Keratinocyte (primary cell): ENCODE measurements around the gene CARMIL1. TPM values are rescaled to one million over a fixed set of nuclear protein-coding genes. Genes with fewer than 3 reads are reported as not detected.

Experiments used
- DNase-seq: peaks from one replicate; pipeline ENCODE4 v3.0.0-alpha.2; 2011; ENCODE audit warnings: low read depth, missing footprints, low spot score
- FAIRE-seq: peaks from 2 replicates; lab custom pipeline; 2011; peaks lifted over from hg19 to GRCh38; lab: Jason Lieb, UNC
- H2AFZ ChIP-seq: 2 replicates; pipeline ENCODE4 v1.6.0; 2012; ENCODE audit warnings: low read length, control low read depth, inconsistent platforms; ENCODE audit not compliant: control insufficient read depth
- H3K27ac ChIP-seq: 2 replicates; pipeline ENCODE4 v1.5.1; 2011; ENCODE audit warnings: low read length; ENCODE audit not compliant: control insufficient read depth, insufficient read depth
- H3K27me3 ChIP-seq: 3 replicates; pipeline ENCODE4 v1.6.0; 2011; ENCODE audit warnings: low read length; ENCODE audit not compliant: control insufficient read depth, insufficient read depth; ENCODE audit errors: extremely low read depth
- H3K36me3 ChIP-seq, 2 experiments: 2 replicates in 1 of 2; 3 replicates in 1 of 2; pipeline ENCODE4 v1.5.1; 2011; ENCODE audit warnings: low read length in 2 of 2, mild to moderate bottlenecking in 1 of 2; ENCODE audit not compliant: control insufficient read depth in 2 of 2, insufficient read depth in 2 of 2; ENCODE audit errors: extremely low read depth in 1 of 2
- H3K4me1 ChIP-seq: 3 replicates; pipeline ENCODE4 v1.5.1; 2011; ENCODE audit warnings: low read length; ENCODE audit not compliant: control insufficient read depth, insufficient read depth; ENCODE audit errors: extremely low read depth
- H3K4me2 ChIP-seq: 3 replicates; pipeline ENCODE4 v1.6.0; 2011; ENCODE audit warnings: low read depth, low read length; ENCODE audit not compliant: control insufficient read depth, insufficient read depth; ENCODE audit errors: extremely low read depth
- H3K4me3 ChIP-seq, 3 experiments: fragments of 200-600 bp in 1 of 3; sonication (generic) in 1 of 3; 2 replicates in 2 of 3; 3 replicates in 1 of 3; pipeline ENCODE4 v1.5.1; 2011 to 2016; ENCODE audit warnings: low read length in 3 of 3, mild to moderate bottlenecking in 3 of 3, control low read depth in 2 of 3, inconsistent platforms in 1 of 3, low read depth in 1 of 3, mixed read lengths in 1 of 3, mixed run types in 1 of 3, moderate library complexity in 1 of 3; ENCODE audit not compliant: control insufficient read depth in 2 of 3, insufficient read depth in 2 of 3; ENCODE audit errors: extremely low read depth in 1 of 3
- H3K79me2 ChIP-seq: 2 replicates; pipeline ENCODE4 v1.6.0; 2012; ENCODE audit warnings: low read length; ENCODE audit not compliant: control insufficient read depth, insufficient read depth
- H3K9ac ChIP-seq: 3 replicates; pipeline ENCODE4 v1.6.0; 2011; ENCODE audit warnings: low read length; ENCODE audit not compliant: control insufficient read depth, insufficient read depth; ENCODE audit errors: extremely low read depth
- H3K9me1 ChIP-seq: 3 replicates; pipeline ENCODE4 v1.6.0; 2011; ENCODE audit warnings: low read length; ENCODE audit not compliant: control insufficient read depth, insufficient read depth; ENCODE audit errors: extremely low read depth
- H3K9me3 ChIP-seq: 2 replicates; pipeline ENCODE4 v1.5.1; 2012; ENCODE audit warnings: low read depth, low read length; ENCODE audit not compliant: control insufficient read depth
- H4K20me1 ChIP-seq: 3 replicates; pipeline ENCODE4 v1.6.0; 2011; ENCODE audit warnings: low read length; ENCODE audit not compliant: control insufficient read depth, insufficient read depth; ENCODE audit errors: extremely low read depth
- EZH2 ChIP-seq: IDR thresholded peaks from one replicate; pipeline ENCODE4 v1.6.1; 2012; ENCODE audit warnings: inconsistent platforms, mild to moderate bottlenecking, low read length, moderate library complexity
- dilution Hi-C: fragments of 300-500 bp; cut with MboI; formaldehyde crosslinking; loops from one replicate; pipeline ENCODE4 v1.7.0; 2020; ENCODE audit warnings: low sequenced_read_pairs; ENCODE audit not compliant: extremely low pct_ligation_motif_present
- polyA plus RNA-seq, 5 experiments: library from polyadenylated mRNA; depleted of rRNA in 3 of 5; stranded (reverse) in 3 of 5; stranded (forward) in 1 of 5; unstranded in 1 of 5; fragments of >200 nt; gene quantifications; 1 replicate in 1 of 5; 2 replicates in 3 of 5; 3 replicates in 1 of 5; pipeline versions ENCODE4 v1.2.1 to v1.2.3, GENCODE V29; 2011 to 2012; ENCODE audit warnings: missing spikeins in 2 of 5, low read depth in 1 of 5, low replicate concordance in 1 of 5
- TF ChIP-seq, protein P1 (sequence below), 3 experiments: IDR thresholded peaks in 1 of 3; conservative IDR thresholded peaks in 1 of 3; optimal IDR thresholded peaks in 1 of 3; 2 replicates in 2 of 3; 3 replicates in 1 of 3; pipeline versions ENCODE3 to v1.5.1; 2011; ENCODE audit warnings: low read length in 3 of 3, mild to moderate bottlenecking in 3 of 3, moderate library complexity in 2 of 3, control low read depth in 1 of 3, inconsistent platforms in 1 of 3; ENCODE audit not compliant: insufficient read depth in 2 of 3; ENCODE audit errors: extremely low read depth in 1 of 3

Gene CARMIL1
- polyA plus RNA-seq, 1 donor (not counting 4 experiments of a cell fraction or from before 2014, with no cell fraction given) = 18.9 TPM

DNA sequence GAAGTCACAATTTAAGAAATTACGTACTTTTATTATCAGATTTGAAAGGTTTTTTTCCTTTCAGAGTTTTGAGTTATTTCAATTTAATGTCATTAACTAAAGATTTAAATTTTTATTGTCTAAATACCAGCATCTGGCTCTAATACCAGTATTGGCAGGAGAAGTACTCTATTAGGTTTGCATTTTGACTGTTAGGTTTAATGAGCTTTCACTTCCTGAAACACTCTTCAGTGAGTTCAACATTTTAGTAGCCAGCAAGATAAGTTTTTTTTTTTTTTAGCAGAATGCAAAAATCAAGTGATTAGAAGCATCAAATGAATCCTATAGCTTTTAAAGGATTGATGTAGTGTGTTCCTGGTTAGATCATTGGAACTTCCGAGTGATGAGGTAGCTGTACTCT, 338.8 kb downstream of the CARMIL1 start:
- Histone ChIP-seq H3K79me2 (no peaks in the 10 kb centered on the region), H3K27ac (no peak overlapping the region), H3K9ac (no peak overlapping the region), H3K9me1 (no peaks in the 10 kb centered on the region), H3K27me3 (no peaks in the 10 kb centered on the region), H3K36me3 (peaks cover 3 to 4% of the 10 kb centered on the region in 2 experiments), H2AFZ (no peak overlapping the region), H3K9me3 (no peaks in the 10 kb centered on the region), H3K4me1 (peaks cover 3% of the 10 kb centered on the region), H4K20me1 (no peaks in the 10 kb centered on the region), H3K4me2 (no peak overlapping the region), H3K4me3 (no peak overlapping the region)
- dilution Hi-C loops = no loop called here
- no peak for TF ChIP-seq EZH2
- TF ChIP-seq, protein P1, sequence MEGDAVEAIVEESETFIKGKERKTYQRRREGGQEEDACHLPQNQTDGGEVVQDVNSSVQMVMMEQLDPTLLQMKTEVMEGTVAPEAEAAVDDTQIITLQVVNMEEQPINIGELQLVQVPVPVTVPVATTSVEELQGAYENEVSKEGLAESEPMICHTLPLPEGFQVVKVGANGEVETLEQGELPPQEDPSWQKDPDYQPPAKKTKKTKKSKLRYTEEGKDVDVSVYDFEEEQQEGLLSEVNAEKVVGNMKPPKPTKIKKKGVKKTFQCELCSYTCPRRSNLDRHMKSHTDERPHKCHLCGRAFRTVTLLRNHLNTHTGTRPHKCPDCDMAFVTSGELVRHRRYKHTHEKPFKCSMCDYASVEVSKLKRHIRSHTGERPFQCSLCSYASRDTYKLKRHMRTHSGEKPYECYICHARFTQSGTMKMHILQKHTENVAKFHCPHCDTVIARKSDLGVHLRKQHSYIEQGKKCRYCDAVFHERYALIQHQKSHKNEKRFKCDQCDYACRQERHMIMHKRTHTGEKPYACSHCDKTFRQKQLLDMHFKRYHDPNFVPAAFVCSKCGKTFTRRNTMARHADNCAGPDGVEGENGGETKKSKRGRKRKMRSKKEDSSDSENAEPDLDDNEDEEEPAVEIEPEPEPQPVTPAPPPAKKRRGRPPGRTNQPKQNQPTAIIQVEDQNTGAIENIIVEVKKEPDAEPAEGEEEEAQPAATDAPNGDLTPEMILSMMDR (optimal IDR thresholded peaks at IDR 0.05 in 1 of 3, IDR thresholded peaks at IDR 0.05 in 1 of 3, conservative IDR thresholded peaks at IDR 0.05 in 1 of 3; ENCODE audit: extremely low read depth in 1 of 3, insufficient read depth in 2 of 3, low read length in 3 of 3) = no peak
- DNase-seq = no peak
- no peak for FAIRE-seq

DNA sequence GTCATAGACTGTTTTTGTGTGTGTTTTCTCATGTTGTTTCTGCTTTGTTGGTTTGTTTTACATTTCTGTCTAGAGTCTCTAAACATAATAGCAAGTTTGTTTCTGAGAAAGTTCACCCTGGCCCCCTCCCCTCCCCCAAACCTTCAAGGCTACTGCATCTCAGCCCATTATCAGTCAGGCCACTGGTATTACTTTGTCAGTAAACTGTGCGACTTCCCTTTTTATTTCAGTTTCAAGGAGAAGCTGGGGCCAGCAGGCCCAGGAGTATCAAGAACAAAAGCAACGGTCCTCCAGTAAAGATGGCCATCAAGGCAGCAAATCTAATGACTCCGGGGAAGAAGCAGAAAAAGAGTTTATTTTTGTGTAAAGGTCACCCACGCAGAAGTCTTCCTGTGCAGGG, 340.0 kb downstream of the CARMIL1 start:
- dilution Hi-C loops = no loop called here
- Histone ChIP-seq H3K4me3 (no peak overlapping the region), H3K9ac (no peak overlapping the region), H3K27me3 (no peaks in the 10 kb centered on the region), H2AFZ (no peak overlapping the region), H3K79me2 (no peaks in the 10 kb centered on the region), H3K9me3 (no peaks in the 10 kb centered on the region), H4K20me1 (no peaks in the 10 kb centered on the region), H3K4me1 (peaks cover 3% of the 10 kb centered on the region), H3K4me2 (no peak overlapping the region), H3K9me1 (no peaks in the 10 kb centered on the region), H3K27ac (no peak overlapping the region), H3K36me3 (peaks cover 3 to 4% of the 10 kb centered on the region in 2 experiments)
- FAIRE-seq (no peak), DNase-seq (no peak)
- TF ChIP-seq EZH2 = no peak
- TF ChIP-seq, protein P1 (optimal IDR thresholded peaks at IDR 0.05 in 1 of 3, IDR thresholded peaks at IDR 0.05 in 1 of 3, conservative IDR thresholded peaks at IDR 0.05 in 1 of 3; ENCODE audit: extremely low read depth in 1 of 3, insufficient read depth in 2 of 3, low read length in 3 of 3) = no peak
